DMS153 treated with DMSO at 0.1 percent for 48 hours (cell line): ENCODE data around the gene BCL7A.
"Not testable (repeated sequence)": the region's sequence is repeated elsewhere in the genome, so short reads cannot be mapped to it uniquely, and the experiment has no call there.

Experiments
- DNase-seq: peaks from one replicate; lab custom pipeline; 2025; ENCODE audit not compliant: unreplicated experiment; lab: John Stamatoyannopoulos, UW

BCL7A gene

GRCh38 chr12:122093098-122093883, 71.6 kb downstream of the BCL7A start:
- no peak for DNase-seq

- no peak for DNase-seq
Measured at GRCh38 chr12:122094137-122094734, 72.6 kb downstream of the BCL7A start.

GRCh38 chr12:122094735-122095631, 73.3 kb downstream of the BCL7A start:
- no peak for DNase-seq

GRCh38 chr12:122096014-122096413, 74.3 kb downstream of the BCL7A start:
- no peak for DNase-seq

GRCh38 chr12:122096591-122097149, 75.0 kb downstream of the BCL7A start:
- DNase-seq, result no peak

GRCh38 chr12:122097584-122097926, 75.9 kb downstream of the BCL7A start:
- DNase-seq, result no peak

GRCh38 chr12:122097927-122098756, 76.5 kb downstream of the BCL7A start:
- DNase-seq, result peak; percentile 75

GRCh38 chr12:122099280-122099749, 77.6 kb downstream of the BCL7A start:
- DNase-seq, result no peak

GRCh38 chr12:122099856-122100255, 78.2 kb downstream of the BCL7A start:
- no peak for DNase-seq

GRCh38 chr12:122100568-122100967, 78.9 kb downstream of the BCL7A start:
- DNase-seq, result no peak

GRCh38 chr12:122102331-122102730, 80.6 kb downstream of the BCL7A start:
- no peak for DNase-seq

- DNase-seq, result no peak
Measured at GRCh38 chr12:122104844-122105243, 83.2 kb downstream of the BCL7A start.

GRCh38 chr12:122105496-122105895, 83.8 kb downstream of the BCL7A start:
- not testable (repeated sequence) for DNase-seq

GRCh38 chr12:122106843-122107242, 85.2 kb downstream of the BCL7A start:
- DNase-seq, result peak; percentile 50

- DNase-seq, result no peak
Measured at GRCh38 chr12:122107261-122107660, 85.6 kb downstream of the BCL7A start.

GRCh38 chr12:122111089-122111641, 89.5 kb downstream of the BCL7A start:
- peak; percentile 76 for DNase-seq
